HepG2 (cell line): Measurements from ENCODE around the gene SPOPL. TPM values are rescaled to one million over a fixed set of nuclear protein-coding genes. Genes with fewer than 3 reads are reported as not detected.

Experiments
- CBX5 ChIP-seq: sonication (generic); formaldehyde crosslinking; IDR thresholded peaks from 2 replicates; pipeline ENCODE4 v1.4.0; 2020; ENCODE audit warnings: missing genetic modification reagents, borderline replicate concordance
- ELF4 ChIP-seq: sonication (generic); formaldehyde crosslinking; IDR thresholded peaks from 2 replicates; pipeline ENCODE4 v1.5.0; 2020; ENCODE audit warnings: missing genetic modification reagents, mild to moderate bottlenecking, moderate library complexity, borderline replicate concordance
- FOXA3 ChIP-seq: IDR thresholded peaks from 2 replicates; pipeline ENCODE4 v1.6.1; 2016; ENCODE audit warnings: missing genetic modification reagents, missing compliant biosample characterization
- GLI4 ChIP-seq: sonication (generic); formaldehyde crosslinking; IDR thresholded peaks from 2 replicates; pipeline ENCODE4 v1.5.1; 2020; ENCODE audit warnings: missing genetic modification reagents, mild to moderate bottlenecking, moderate library complexity, borderline replicate concordance
- IKZF5 ChIP-seq: IDR thresholded peaks from 2 replicates; pipeline ENCODE4 v1.6.1; 2018; ENCODE audit warnings: missing genetic modification reagents, mild to moderate bottlenecking, missing compliant biosample characterization
- MZF1 ChIP-seq: sonication (generic); formaldehyde crosslinking; IDR thresholded peaks from 2 replicates; pipeline ENCODE4 v1.8.1; 2023; ENCODE audit warnings: mild to moderate bottlenecking, missing genetic modification reagents, borderline replicate concordance
- NR2F2 ChIP-seq: IDR thresholded peaks from 2 replicates; pipeline ENCODE4 v1.6.1; 2012; ENCODE audit warnings: low read depth, inconsistent platforms, borderline replicate concordance
- PHF5A ChIP-seq: IDR thresholded peaks from one replicate; pipeline ENCODE4 v1.6.1; 2018; ENCODE audit warnings: low read depth, missing genetic modification reagents; ENCODE audit not compliant: unreplicated experiment
- SALL1 ChIP-seq: sonication (generic); formaldehyde crosslinking; IDR thresholded peaks from 2 replicates; pipeline ENCODE4 v1.8.0; 2022; ENCODE audit warnings: mild to moderate bottlenecking, missing genetic modification reagents
- SMC3 ChIP-seq: IDR thresholded peaks from 2 replicates; pipeline ENCODE4 v1.6.1; 2011; ENCODE audit warnings: low read length, improper control_type of control experiment
- SP4 ChIP-seq: sonication (generic); formaldehyde crosslinking; IDR thresholded peaks from 2 replicates; pipeline ENCODE4 v1.8.1; 2023; ENCODE audit warnings: mild to moderate bottlenecking, missing genetic modification reagents
- ZBTB3 ChIP-seq: sonication (generic); formaldehyde crosslinking; IDR thresholded peaks from 2 replicates; pipeline ENCODE4 v1.4.0; 2020; ENCODE audit warnings: low read depth, mild to moderate bottlenecking, moderate library complexity, missing genetic modification reagents, borderline replicate concordance
- ZFP37 ChIP-seq: sonication (generic); formaldehyde crosslinking; IDR thresholded peaks from 2 replicates; pipeline ENCODE4 v1.4.0; 2020; ENCODE audit warnings: missing genetic modification reagents, borderline replicate concordance
- ZNF24 ChIP-seq: fragments of 450-650 bp; IDR thresholded peaks from 2 replicates; pipeline ENCODE4 v1.6.1; 2017; ENCODE audit warnings: antibody characterized with exemption, mild to moderate bottlenecking
- ZNF3 ChIP-seq: IDR thresholded peaks from 2 replicates; pipeline ENCODE4 v1.7.0; 2017; ENCODE audit warnings: inconsistent platforms
- ZNF333 ChIP-seq: sonication (generic); formaldehyde crosslinking; IDR thresholded peaks from 2 replicates; pipeline ENCODE4 v1.4.0; 2020; ENCODE audit warnings: mild to moderate bottlenecking, missing genetic modification reagents, borderline replicate concordance
- ZNF512B ChIP-seq: sonication (generic); formaldehyde crosslinking; IDR thresholded peaks from 2 replicates; pipeline ENCODE4 v1.5.1; 2020; ENCODE audit warnings: missing genetic modification reagents, mild to moderate bottlenecking, borderline replicate concordance
- ZNF547 ChIP-seq: sonication (generic); formaldehyde crosslinking; IDR thresholded peaks from 2 replicates; pipeline ENCODE4 v1.5.1; 2020; ENCODE audit warnings: mild to moderate bottlenecking, missing genetic modification reagents
- ZNF576 ChIP-seq: sonication (generic); formaldehyde crosslinking; IDR thresholded peaks from 2 replicates; pipeline ENCODE4 v1.4.0; 2020; ENCODE audit warnings: mild to moderate bottlenecking, missing genetic modification reagents
- ZNF614 ChIP-seq: IDR thresholded peaks from 2 replicates; pipeline ENCODE4 v1.6.1; 2018; ENCODE audit warnings: missing biosample characterization, missing genetic modification reagents, inconsistent platforms, borderline replicate concordance
- ZNF788 ChIP-seq: sonication (generic); formaldehyde crosslinking; IDR thresholded peaks from 2 replicates; pipeline ENCODE4 v1.5.0; 2020; ENCODE audit warnings: mild to moderate bottlenecking, missing genetic modification reagents, borderline replicate concordance
- ZNF792 ChIP-seq: IDR thresholded peaks from 2 replicates; pipeline ENCODE4 v1.6.1; 2016
- ZNF839 ChIP-seq: sonication (generic); formaldehyde crosslinking; IDR thresholded peaks from 2 replicates; pipeline ENCODE4 v1.4.0; 2020; ENCODE audit warnings: missing genetic modification reagents, mild to moderate bottlenecking, borderline replicate concordance
- ZSCAN9 ChIP-seq: IDR thresholded peaks from 2 replicates; pipeline ENCODE4 v1.6.1; 2016; ENCODE audit warnings: borderline replicate concordance
- polyA plus RNA-seq, 8 experiments: library from polyadenylated mRNA; depleted of rRNA in 3 of 8; stranded (reverse) in 7 of 8; unstranded in 1 of 8; fragments of >200 nt; fragmentation: Illumina TruSeq in 4 of 8; extraction: Trizol in 4 of 8; gene quantifications; 2 replicates each; pipeline versions ENCODE4 v1.2.1 to v1.2.3, GENCODE V29; 2011 to 2016; ENCODE audit warnings: low read depth in 4 of 8, missing spikeins in 1 of 8, mixed read lengths in 1 of 8; ENCODE audit not compliant: insufficient read depth in 1 of 8
- total RNA-seq, 5 experiments: library from RNA; depleted of rRNA; stranded (reverse); fragments of >200 nt; fragmentation: Illumina TruSeq; extraction: Trizol; gene quantifications; 2 replicates each; pipeline ENCODE4 v1.2.3, GENCODE V29; 2016; ENCODE audit warnings: low read depth in 1 of 5
- TF ChIP-seq, protein P1 (sequence below): sonication (generic); formaldehyde crosslinking; IDR thresholded peaks from 2 replicates; pipeline ENCODE4 v1.4.0; 2020; ENCODE audit warnings: missing genetic modification reagents

SPOPL gene
- total and polyA plus RNA-seq, 2 of the 13 experiments (the other 11 are each of a cell fraction or from before 2014, with no cell fraction given) = 12.6 to 51.6 TPM

DNA sequence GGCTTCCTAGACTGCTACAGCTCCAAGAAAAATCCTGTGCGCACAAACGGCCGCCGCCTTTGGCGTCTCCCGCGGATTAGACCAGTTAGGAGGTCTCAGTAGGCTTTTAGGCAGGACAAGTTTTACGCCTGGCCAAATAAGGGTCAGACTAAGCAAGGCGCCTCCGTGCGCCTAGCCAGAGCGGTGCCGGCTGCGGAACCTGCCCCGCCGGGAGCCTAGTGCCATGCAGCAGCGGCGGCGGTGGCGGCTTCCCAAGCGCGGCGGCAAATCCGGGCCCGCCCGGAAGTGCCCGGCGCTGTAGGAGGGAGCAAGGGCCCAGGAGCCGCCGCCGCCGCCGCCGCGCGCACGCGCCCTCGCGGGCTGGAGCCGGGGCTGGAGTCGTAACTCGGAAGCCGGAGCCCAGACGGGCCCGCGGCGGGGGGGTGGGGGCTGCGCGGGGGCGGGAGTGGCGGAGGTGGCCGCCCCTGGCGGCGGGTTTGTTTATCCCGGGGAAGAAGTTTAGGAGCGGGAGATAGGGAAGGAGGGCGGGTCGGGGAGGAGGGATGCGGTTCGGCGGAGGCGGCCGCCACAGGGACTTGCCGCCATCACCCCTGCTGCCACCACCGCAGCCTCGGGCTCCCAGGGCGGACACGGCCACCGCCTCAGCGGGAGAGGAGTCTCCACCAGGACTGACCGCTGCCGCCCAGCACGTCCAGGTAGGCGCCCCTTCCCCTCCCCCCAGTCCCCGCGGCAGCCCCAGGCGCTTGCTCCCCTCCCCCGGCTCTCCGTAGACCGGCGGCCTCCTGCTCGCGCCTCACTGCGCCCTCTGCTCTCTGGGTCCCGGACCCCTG, at the start of gene SPOPL (continued):
- no peak; the same call in 1 of the 2 replicates for TF ChIP-seq FOXA3 (CRISPR knock-in tag)
- TF ChIP-seq ZNF792 (CRISPR knock-in tag) = no peak; the same call in 1 of the 2 replicates
- peak; percentile 49; the same call in 1 of the 2 replicates for TF ChIP-seq ZSCAN9 (CRISPR knock-in tag)
- TF ChIP-seq ZNF839 (CRISPR knock-in tag) = no peak
- TF ChIP-seq SALL1 = peak; percentile 83
- TF ChIP-seq ZNF576 (CRISPR knock-in tag) = no peak
- TF ChIP-seq SP4 = peak; percentile 80
- no peak for TF ChIP-seq ZNF3
- TF ChIP-seq ZNF333 (CRISPR knock-in tag) = no peak; the same call in 1 of the 2 replicates
- no peak for TF ChIP-seq PHF5A (CRISPR knock-in tag)
- TF ChIP-seq NR2F2 = peak; percentile 31; the same call in 1 of the 2 replicates
- TF ChIP-seq SMC3 = no peak
- no peak for TF ChIP-seq MZF1 (CRISPR knock-in tag)
- TF ChIP-seq ZNF512B (CRISPR knock-in tag) = no peak
- TF ChIP-seq, protein P1, sequence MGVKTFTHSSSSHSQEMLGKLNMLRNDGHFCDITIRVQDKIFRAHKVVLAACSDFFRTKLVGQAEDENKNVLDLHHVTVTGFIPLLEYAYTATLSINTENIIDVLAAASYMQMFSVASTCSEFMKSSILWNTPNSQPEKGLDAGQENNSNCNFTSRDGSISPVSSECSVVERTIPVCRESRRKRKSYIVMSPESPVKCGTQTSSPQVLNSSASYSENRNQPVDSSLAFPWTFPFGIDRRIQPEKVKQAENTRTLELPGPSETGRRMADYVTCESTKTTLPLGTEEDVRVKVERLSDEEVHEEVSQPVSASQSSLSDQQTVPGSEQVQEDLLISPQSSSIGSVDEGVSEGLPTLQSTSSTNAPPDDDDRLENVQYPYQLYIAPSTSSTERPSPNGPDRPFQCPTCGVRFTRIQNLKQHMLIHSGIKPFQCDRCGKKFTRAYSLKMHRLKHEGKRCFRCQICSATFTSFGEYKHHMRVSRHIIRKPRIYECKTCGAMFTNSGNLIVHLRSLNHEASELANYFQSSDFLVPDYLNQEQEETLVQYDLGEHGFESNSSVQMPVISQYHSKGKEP (CRISPR knock-in tag) = peak; percentile 67; the same call in 1 of the 2 replicates
- TF ChIP-seq ZNF547 = peak; percentile 79; the same call in 1 of the 2 replicates
- TF ChIP-seq CBX5 = peak; percentile 40; the same call in 1 of the 2 replicates
- TF ChIP-seq ZBTB3 = no peak
- peak; percentile 69; the same call in 1 of the 2 replicates for TF ChIP-seq IKZF5
- TF ChIP-seq ZNF24 = no peak
- peak; percentile 71; the same call in 1 of the 2 replicates for TF ChIP-seq ZNF788 (CRISPR knock-in tag)
- no peak for TF ChIP-seq ZFP37 (CRISPR knock-in tag)
- peak; percentile 58; the same call in 1 of the 2 replicates for TF ChIP-seq ZNF614 (CRISPR knock-in tag)
- TF ChIP-seq GLI4 (CRISPR knock-in tag) = no peak
- peak; percentile 89 for TF ChIP-seq ELF4 (CRISPR knock-in tag)
